Measurements from ENCODE around the gene PLCG1.

The PLCG1 gene

GRCh38 chr20:41155261-41155660 is 17.9 kb downstream of the PLCG1 start:
- Histone ChIP-seq H3K4me3 (ENCODE audit: insufficient read depth, low read depth, low read length) (no peak overlapping the region), H3K9me3 (ENCODE audit: control insufficient read depth, low read length) (no peaks in the 10 kb centered on the region), H3K27ac (ENCODE audit: insufficient read depth, low read depth, low read length, poor library complexity, severe bottlenecking) (no peak overlapping the region), H3K36me3 (ENCODE audit: control insufficient read depth, insufficient read depth, low read length) (peaks cover 11% of the 10 kb centered on the region), H3K27me3 (ENCODE audit: control insufficient read depth, insufficient read depth, low read length, poor library complexity, severe bottlenecking) (no peaks in the 10 kb centered on the region), H3K4me1 (ENCODE audit: control insufficient read depth, insufficient read depth, low read length) (peaks cover 17% of the 10 kb centered on the region)
- WGBS, 2 experiments = 89 to 93% methylated on average over 7 of the region's 7 CpGs

GRCh38 chr20:41158082-41158625 is 20.8 kb downstream of the PLCG1 start:
- H3K4me3 ChIP-seq (ENCODE audit: insufficient read depth, low read depth, low read length) = no peak overlapping the region
- H3K4me1 ChIP-seq (ENCODE audit: control insufficient read depth, insufficient read depth, low read length) = peaks cover 17% of the 10 kb centered on the region
- H3K36me3 ChIP-seq (ENCODE audit: control insufficient read depth, insufficient read depth, low read length) = peaks cover 26% of the 10 kb centered on the region
- H3K27me3 ChIP-seq (ENCODE audit: control insufficient read depth, insufficient read depth, low read length, poor library complexity, severe bottlenecking) = no peaks in the 10 kb centered on the region
- 88 to 94% methylated on average over 6 of the region's 6 CpGs for WGBS, 2 experiments
- no peak overlapping the region for H3K27ac ChIP-seq (ENCODE audit: insufficient read depth, low read depth, low read length, poor library complexity, severe bottlenecking)
- H3K9me3 ChIP-seq (ENCODE audit: control insufficient read depth, low read length) = no peaks in the 10 kb centered on the region

GRCh38 chr20:41159547-41159946 is 22.2 kb downstream of the PLCG1 start:
- WGBS, 2 experiments = 93 to 94% methylated on average over 10 of the region's 10 CpGs
- H3K27ac ChIP-seq (ENCODE audit: insufficient read depth, low read depth, low read length, poor library complexity, severe bottlenecking) = no peak overlapping the region
- H3K36me3 ChIP-seq (ENCODE audit: control insufficient read depth, insufficient read depth, low read length) = peaks cover 40% of the 10 kb centered on the region
- peaks cover 17% of the 10 kb centered on the region for H3K4me1 ChIP-seq (ENCODE audit: control insufficient read depth, insufficient read depth, low read length)
- no peak overlapping the region for H3K4me3 ChIP-seq (ENCODE audit: insufficient read depth, low read depth, low read length)
- no peaks in the 10 kb centered on the region for H3K9me3 ChIP-seq (ENCODE audit: control insufficient read depth, low read length)
- no peaks in the 10 kb centered on the region for H3K27me3 ChIP-seq (ENCODE audit: control insufficient read depth, insufficient read depth, low read length, poor library complexity, severe bottlenecking)

- Histone ChIP-seq H3K4me3 (ENCODE audit: insufficient read depth, low read depth, low read length) (no peak overlapping the region), H3K27me3 (ENCODE audit: control insufficient read depth, insufficient read depth, low read length, poor library complexity, severe bottlenecking) (no peaks in the 10 kb centered on the region), H3K27ac (ENCODE audit: insufficient read depth, low read depth, low read length, poor library complexity, severe bottlenecking) (no peak overlapping the region), H3K36me3 (ENCODE audit: control insufficient read depth, insufficient read depth, low read length) (peaks cover 51% of the 10 kb centered on the region), H3K4me1 (ENCODE audit: control insufficient read depth, insufficient read depth, low read length) (peaks cover 9% of the 10 kb centered on the region), H3K9me3 (ENCODE audit: control insufficient read depth, low read length) (no peaks in the 10 kb centered on the region)
- WGBS, 2 experiments = 94 to 95% methylated on average over 2 of the region's 2 CpGs
These were observed 23.3 kb downstream of the PLCG1 start for GRCh38 chr20:41160686-41161085.

- peaks cover 63% of the 10 kb centered on the region for H3K36me3 ChIP-seq (ENCODE audit: control insufficient read depth, insufficient read depth, low read length)
These were observed 24.5 kb downstream of the PLCG1 start for GRCh38 chr20:41161886-41162285.

GRCh38 chr20:41162396-41162795 is 25.1 kb downstream of the PLCG1 start:
- Histone ChIP-seq H3K9me3 (ENCODE audit: control insufficient read depth, low read length) (no peaks in the 10 kb centered on the region), H3K4me1 (ENCODE audit: control insufficient read depth, insufficient read depth, low read length) (peaks cover 7% of the 10 kb centered on the region), H3K4me3 (ENCODE audit: insufficient read depth, low read depth, low read length) (no peak overlapping the region), H3K36me3 (ENCODE audit: control insufficient read depth, insufficient read depth, low read length) (peaks cover 67% of the 10 kb centered on the region), H3K27me3 (ENCODE audit: control insufficient read depth, insufficient read depth, low read length, poor library complexity, severe bottlenecking) (no peaks in the 10 kb centered on the region), H3K27ac (ENCODE audit: insufficient read depth, low read depth, low read length, poor library complexity, severe bottlenecking) (no peak overlapping the region)
- 95 to 97% methylated on average over 11 of the region's 11 CpGs for WGBS, 2 experiments

More at GRCh38 chr20:41161886-41162285, 24.5 kb downstream of the PLCG1 start:
- no peak overlapping the region for H3K4me3 ChIP-seq (ENCODE audit: insufficient read depth, low read depth, low read length)
- 100% methylated on average over 1 of the region's 1 CpG for WGBS, 2 experiments
- no peaks in the 10 kb centered on the region for H3K27me3 ChIP-seq (ENCODE audit: control insufficient read depth, insufficient read depth, low read length, poor library complexity, severe bottlenecking)
- no peaks in the 10 kb centered on the region for H3K9me3 ChIP-seq (ENCODE audit: control insufficient read depth, low read length)
- peaks cover 7% of the 10 kb centered on the region for H3K4me1 ChIP-seq (ENCODE audit: control insufficient read depth, insufficient read depth, low read length)
- no peak overlapping the region for H3K27ac ChIP-seq (ENCODE audit: insufficient read depth, low read depth, low read length, poor library complexity, severe bottlenecking)

- no peaks in the 10 kb centered on the region for H3K4me1 ChIP-seq (ENCODE audit: control insufficient read depth, insufficient read depth, low read length)
- H3K9me3 ChIP-seq (ENCODE audit: control insufficient read depth, low read length) = no peaks in the 10 kb centered on the region
- H3K4me3 ChIP-seq (ENCODE audit: insufficient read depth, low read depth, low read length) = no peak overlapping the region
- 93 to 97% methylated on average over 11 of the region's 11 CpGs for WGBS, 2 experiments
- H3K36me3 ChIP-seq (ENCODE audit: control insufficient read depth, insufficient read depth, low read length) = peaks cover 77% of the 10 kb centered on the region
- H3K27me3 ChIP-seq (ENCODE audit: control insufficient read depth, insufficient read depth, low read length, poor library complexity, severe bottlenecking) = no peaks in the 10 kb centered on the region
- no peak overlapping the region for H3K27ac ChIP-seq (ENCODE audit: insufficient read depth, low read depth, low read length, poor library complexity, severe bottlenecking)
These were observed 26.5 kb downstream of the PLCG1 start for GRCh38 chr20:41163821-41164220.

- no peak overlapping the region for H3K27ac ChIP-seq (ENCODE audit: insufficient read depth, low read depth, low read length, poor library complexity, severe bottlenecking)
- no peaks in the 10 kb centered on the region for H3K27me3 ChIP-seq (ENCODE audit: control insufficient read depth, insufficient read depth, low read length, poor library complexity, severe bottlenecking)
- H3K36me3 ChIP-seq (ENCODE audit: control insufficient read depth, insufficient read depth, low read length) = peaks cover 80% of the 10 kb centered on the region
- no peaks in the 10 kb centered on the region for H3K9me3 ChIP-seq (ENCODE audit: control insufficient read depth, low read length)
- WGBS, 2 experiments = 95 to 96% methylated on average over 24 of the region's 24 CpGs
- no peak overlapping the region for H3K4me3 ChIP-seq (ENCODE audit: insufficient read depth, low read depth, low read length)
- H3K4me1 ChIP-seq (ENCODE audit: control insufficient read depth, insufficient read depth, low read length) = no peaks in the 10 kb centered on the region
These were observed 27.9 kb downstream of the PLCG1 start for GRCh38 chr20:41165001-41165882.

GRCh38 chr20:41166201-41167117 is 29.1 kb downstream of the PLCG1 start:
- no peaks in the 10 kb centered on the region for H3K27me3 ChIP-seq (ENCODE audit: control insufficient read depth, insufficient read depth, low read length, poor library complexity, severe bottlenecking)
- no peak overlapping the region for H3K4me3 ChIP-seq (ENCODE audit: insufficient read depth, low read depth, low read length)
- peaks cover 88% of the 10 kb centered on the region for H3K36me3 ChIP-seq (ENCODE audit: control insufficient read depth, insufficient read depth, low read length)
- WGBS, 2 experiments = 94 to 96% methylated on average over 27 of the region's 27 CpGs
- H3K4me1 ChIP-seq (ENCODE audit: control insufficient read depth, insufficient read depth, low read length) = no peaks in the 10 kb centered on the region
- H3K9me3 ChIP-seq (ENCODE audit: control insufficient read depth, low read length) = no peaks in the 10 kb centered on the region
- no peak overlapping the region for H3K27ac ChIP-seq (ENCODE audit: insufficient read depth, low read depth, low read length, poor library complexity, severe bottlenecking)

- Histone ChIP-seq H3K9me3 (ENCODE audit: control insufficient read depth, low read length) (no peaks in the 10 kb centered on the region), H3K4me3 (ENCODE audit: insufficient read depth, low read depth, low read length) (no peak overlapping the region), H3K36me3 (ENCODE audit: control insufficient read depth, insufficient read depth, low read length) (peaks cover 84% of the 10 kb centered on the region), H3K27me3 (ENCODE audit: control insufficient read depth, insufficient read depth, low read length, poor library complexity, severe bottlenecking) (no peaks in the 10 kb centered on the region), H3K4me1 (ENCODE audit: control insufficient read depth, insufficient read depth, low read length) (no peaks in the 10 kb centered on the region), H3K27ac (ENCODE audit: insufficient read depth, low read depth, low read length, poor library complexity, severe bottlenecking) (no peak overlapping the region)
- WGBS, 2 experiments = 92 to 93% methylated on average over 3 of the region's 3 CpGs
These were observed 29.8 kb downstream of the PLCG1 start for GRCh38 chr20:41167118-41167470.

All from ectodermal cell (in vitro differentiated cells).